AG04450 (cell line): ENCODE data around the gene IQSEC3. TPM values are rescaled to one million over a fixed set of nuclear protein-coding genes. Genes with fewer than 3 reads are reported as not detected.

Experiments
- CTCF ChIA-PET: fragments of 300-600, 350-600 bp; formaldehyde crosslinking; extraction: SDS; loops from one replicate; lab custom pipeline; 2022; ENCODE audit warnings: antibody characterized with exemption, inconsistent platforms; lab: Charles Lee
- POLR2A ChIA-PET: fragments of 350-600 bp; formaldehyde crosslinking; extraction: SDS; loops from one replicate; lab custom pipeline; 2021; ENCODE audit warnings: antibody characterized with exemption, inconsistent platforms; lab: Yijun Ruan, JAX
- DNase-seq: peaks from one replicate; pipeline ENCODE4 v3.0.0-alpha.2; 2011; ENCODE audit warnings: low read depth, low spot score
- H3K27ac ChIP-seq: one replicate; pipeline ENCODE4 v1.5.1; 2012; ENCODE audit warnings: low read depth, low read length, control low read depth
- H3K27me3 ChIP-seq: one replicate; pipeline ENCODE4 v1.6.0; 2012; ENCODE audit warnings: low read length; ENCODE audit not compliant: control insufficient read depth, insufficient read depth
- H3K4me3 ChIP-seq: 2 replicates; pipeline ENCODE4 v1.5.1; 2011; ENCODE audit warnings: mild to moderate bottlenecking, low read depth, low read length, control low read depth
- H3K9me3 ChIP-seq: 2 replicates; pipeline ENCODE4 v1.5.1; 2012; ENCODE audit warnings: low read length; ENCODE audit not compliant: control insufficient read depth, insufficient read depth
- polyA plus RNA-seq: library from polyadenylated mRNA; depleted of rRNA; stranded (reverse); fragments of >200 nt; gene quantifications from 2 replicates; pipeline ENCODE4 v1.2.3, GENCODE V29; 2011
- TF ChIP-seq, protein P1 (sequence below): IDR thresholded peaks from 2 replicates; pipeline ENCODE4 v1.5.1; 2011; ENCODE audit warnings: low read depth, low read length, control low read depth, inconsistent platforms

Gene IQSEC3
- polyA plus RNA-seq, 1 experiment, result 0.47 TPM

GRCh38 chr12:109872-110271, 43.3 kb downstream of the IQSEC3 start:
- peaks cover 34% of the 10 kb centered on the region for H3K27me3 ChIP-seq
- ChIA-PET CTCF (no interaction called here), POLR2A (no interaction called here)
- H3K9me3 ChIP-seq, result no peaks in the 10 kb centered on the region; the same call in 1 of the 2 replicates
- no peak for DNase-seq
- no peak overlapping the region for H3K4me3 ChIP-seq
- TF ChIP-seq, protein P1, sequence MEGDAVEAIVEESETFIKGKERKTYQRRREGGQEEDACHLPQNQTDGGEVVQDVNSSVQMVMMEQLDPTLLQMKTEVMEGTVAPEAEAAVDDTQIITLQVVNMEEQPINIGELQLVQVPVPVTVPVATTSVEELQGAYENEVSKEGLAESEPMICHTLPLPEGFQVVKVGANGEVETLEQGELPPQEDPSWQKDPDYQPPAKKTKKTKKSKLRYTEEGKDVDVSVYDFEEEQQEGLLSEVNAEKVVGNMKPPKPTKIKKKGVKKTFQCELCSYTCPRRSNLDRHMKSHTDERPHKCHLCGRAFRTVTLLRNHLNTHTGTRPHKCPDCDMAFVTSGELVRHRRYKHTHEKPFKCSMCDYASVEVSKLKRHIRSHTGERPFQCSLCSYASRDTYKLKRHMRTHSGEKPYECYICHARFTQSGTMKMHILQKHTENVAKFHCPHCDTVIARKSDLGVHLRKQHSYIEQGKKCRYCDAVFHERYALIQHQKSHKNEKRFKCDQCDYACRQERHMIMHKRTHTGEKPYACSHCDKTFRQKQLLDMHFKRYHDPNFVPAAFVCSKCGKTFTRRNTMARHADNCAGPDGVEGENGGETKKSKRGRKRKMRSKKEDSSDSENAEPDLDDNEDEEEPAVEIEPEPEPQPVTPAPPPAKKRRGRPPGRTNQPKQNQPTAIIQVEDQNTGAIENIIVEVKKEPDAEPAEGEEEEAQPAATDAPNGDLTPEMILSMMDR, result no peak
- no peak overlapping the region for H3K27ac ChIP-seq

- peaks cover 31% of the 10 kb centered on the region for H3K27me3 ChIP-seq
- POLR2A ChIA-PET, result no interaction called here
- no peak overlapping the region for H3K4me3 ChIP-seq
- TF ChIP-seq, protein P1, result no peak
- peaks cover 4% of the 10 kb centered on the region; the same call in 1 of the 2 replicates for H3K9me3 ChIP-seq
- no peak for DNase-seq
- CTCF ChIA-PET, result no interaction called here
- no peak overlapping the region for H3K27ac ChIP-seq
These were observed 45.3 kb downstream of the IQSEC3 start for GRCh38 chr12:111699-112493.

DNA sequence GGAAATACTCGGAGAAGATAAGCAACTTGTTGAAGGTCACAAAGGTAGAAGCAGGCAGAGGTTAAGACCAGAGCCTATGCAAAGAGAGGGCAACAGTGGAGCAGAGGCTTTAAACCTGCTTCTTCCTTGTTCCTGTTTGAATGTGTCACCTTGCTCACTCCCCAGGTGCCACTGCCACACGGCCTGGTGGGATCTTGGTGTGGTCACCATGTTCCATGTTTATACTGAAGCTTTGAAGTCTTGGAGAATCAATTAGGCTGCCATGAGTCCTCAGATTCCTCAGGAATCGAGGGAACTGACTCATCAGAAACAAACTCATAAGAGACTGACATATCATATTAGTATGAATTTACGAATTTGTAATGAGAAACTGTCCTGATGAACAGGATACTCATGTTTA, 46.8 kb downstream of the IQSEC3 start:
- DNase-seq, result no peak
- no peak overlapping the region for H3K27ac ChIP-seq
- H3K27me3 ChIP-seq, result peaks cover 31% of the 10 kb centered on the region
- H3K9me3 ChIP-seq, result peaks cover 4% of the 10 kb centered on the region; the same call in 1 of the 2 replicates
- TF ChIP-seq, protein P1, result no peak
- CTCF ChIA-PET, result no interaction called here
- H3K4me3 ChIP-seq, result no peak overlapping the region
- POLR2A ChIA-PET, result no interaction called here

DNA sequence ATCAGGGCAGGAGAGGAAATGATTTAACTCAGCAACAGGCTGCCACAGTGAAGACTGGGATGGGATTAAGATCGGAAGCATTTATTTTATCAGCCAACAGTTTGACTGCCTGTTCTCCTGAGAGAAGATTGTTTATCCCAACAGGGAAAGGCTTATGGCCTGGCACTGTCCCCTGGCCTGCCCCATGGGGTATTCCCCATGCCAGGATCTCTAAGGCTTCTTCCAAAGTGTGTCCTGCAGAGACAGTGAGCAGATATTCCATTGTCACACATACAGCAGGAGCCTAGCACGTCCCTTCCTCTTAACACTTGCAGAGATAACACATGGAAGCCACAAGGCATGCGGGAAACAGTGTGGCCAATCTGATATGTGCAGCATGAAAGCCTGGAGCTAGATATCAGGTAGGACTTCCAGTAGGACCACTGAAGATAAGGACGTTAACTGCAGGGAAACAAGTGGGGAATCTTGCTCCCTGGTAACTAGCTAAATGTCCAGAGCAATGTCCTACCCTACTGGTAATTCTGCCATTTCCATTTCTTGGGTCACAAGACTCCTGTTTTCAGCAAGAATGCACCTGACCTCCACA, 48.2 kb downstream of the IQSEC3 start:
- Histone ChIP-seq H3K27me3 (peaks cover 28% of the 10 kb centered on the region), H3K9me3 (peaks cover 4% of the 10 kb centered on the region; the same call in 1 of the 2 replicates), H3K4me3 (no peak overlapping the region), H3K27ac (no peak overlapping the region)
- POLR2A ChIA-PET, result no interaction called here
- TF ChIP-seq, protein P1, result no peak
- no peak for DNase-seq
- CTCF ChIA-PET, result interaction anchor here (1.5 kb wide), 1 partner anchor 9 kb away, joined by 3 read pairs; no protein-coding TSS in a partner anchor

DNA sequence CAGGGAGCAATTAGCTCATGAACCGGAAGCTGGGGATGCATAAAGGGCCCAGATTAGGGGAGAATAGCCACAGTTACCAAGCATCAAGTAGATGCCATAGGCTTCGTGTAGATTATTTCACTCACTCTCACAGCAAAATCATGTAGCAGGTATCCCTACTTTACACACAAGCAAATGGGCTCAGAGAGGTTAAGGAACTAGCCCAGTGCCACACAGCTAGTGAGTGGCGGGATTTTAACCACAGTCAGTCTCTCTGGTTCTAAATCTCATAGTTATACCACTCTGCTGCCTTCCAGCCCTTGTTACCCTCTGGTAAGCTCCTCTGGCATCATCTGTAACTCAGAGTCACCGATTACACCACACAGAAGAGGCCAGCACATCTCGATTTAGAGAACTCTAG, 49.0 kb downstream of the IQSEC3 start:
- TF ChIP-seq, protein P1, result no peak
- CTCF ChIA-PET, result interaction anchor here (1.5 kb wide), 1 partner anchor 10 kb away, joined by 3 read pairs; no protein-coding TSS in a partner anchor
- Histone ChIP-seq H3K4me3 (no peak overlapping the region), H3K9me3 (peaks cover 4% of the 10 kb centered on the region; the same call in 1 of the 2 replicates), H3K27ac (no peak overlapping the region), H3K27me3 (peaks cover 28% of the 10 kb centered on the region)
- POLR2A ChIA-PET, result no interaction called here
- no peak for DNase-seq
